Measurements from ENCODE around the gene RERE.

The RERE gene

DNA sequence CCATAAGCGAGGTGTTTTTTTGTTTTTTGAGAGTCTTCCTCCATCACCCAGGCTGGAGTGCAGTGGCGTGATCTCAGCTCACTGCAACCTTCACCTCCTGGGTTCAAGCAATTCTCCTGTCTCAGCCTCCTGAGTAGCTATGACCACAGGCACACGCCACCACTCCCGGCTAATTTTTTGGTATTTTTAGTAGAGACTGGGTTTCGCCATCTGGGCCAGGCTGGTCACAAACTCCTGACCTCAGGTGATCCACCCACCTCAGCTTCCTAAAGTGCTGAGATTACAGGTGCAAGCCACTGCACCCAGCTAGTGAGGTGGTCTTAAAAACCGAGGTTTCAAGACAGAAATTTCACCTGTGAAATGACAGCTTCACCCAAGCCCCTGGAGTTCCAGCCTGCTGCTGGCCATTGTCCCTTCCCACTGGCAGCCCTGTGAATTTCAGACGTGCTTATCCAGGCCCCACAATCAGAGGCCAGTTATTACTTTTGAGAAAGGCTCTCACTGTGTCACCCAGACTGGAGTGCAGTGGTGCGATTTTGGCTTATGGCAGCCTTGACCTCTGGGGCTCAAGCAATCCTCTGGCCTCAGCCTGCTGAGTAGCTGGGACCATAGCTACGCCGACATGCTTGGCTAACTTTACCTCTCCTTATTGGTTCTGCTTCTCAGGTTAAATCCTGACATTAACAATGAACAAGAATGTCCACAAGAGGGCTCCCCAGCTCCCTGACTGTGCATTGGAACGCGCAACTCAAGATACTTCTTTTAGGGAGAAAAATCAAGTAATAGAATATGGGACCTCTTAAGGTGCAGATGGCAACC, 41.7 kb upstream of the RERE start:
- Histone ChIP-seq H3K9me3 (ENCODE audit: control insufficient read depth, low read length) (no peaks in the 10 kb centered on the region), H3K27me3 (replicated peaks; ENCODE audit: control insufficient read depth, insufficient read depth, low read length, poor library complexity, severe bottlenecking) (no peaks in the 10 kb centered on the region), H3K4me3 (ENCODE audit: insufficient read depth, low read depth, low read length, poor library complexity, severe bottlenecking) (no peak overlapping the region), H3K4me1 (ENCODE audit: control insufficient read depth, insufficient read depth, low read length, poor library complexity, severe bottlenecking) (peaks cover 4% of the 10 kb centered on the region), H3K36me3 (ENCODE audit: control insufficient read depth, insufficient read depth, low read length) (peaks cover 46% of the 10 kb centered on the region), H3K27ac (ENCODE audit: insufficient read depth, low read length, poor library complexity, severe bottlenecking) (no peak overlapping the region)
- peak in 1 of 3 donors; percentile 15 for DNase-seq

- Histone ChIP-seq H3K27me3 (replicated peaks; ENCODE audit: control insufficient read depth, insufficient read depth, low read length, poor library complexity, severe bottlenecking) (no peaks in the 10 kb centered on the region), H3K36me3 (ENCODE audit: control insufficient read depth, insufficient read depth, low read length) (peaks cover 37% of the 10 kb centered on the region), H3K4me3 (ENCODE audit: insufficient read depth, low read depth, low read length, poor library complexity, severe bottlenecking) (no peak overlapping the region), H3K27ac (ENCODE audit: insufficient read depth, low read length, poor library complexity, severe bottlenecking) (no peak overlapping the region), H3K9me3 (ENCODE audit: control insufficient read depth, low read length) (no peaks in the 10 kb centered on the region), H3K4me1 (ENCODE audit: control insufficient read depth, insufficient read depth, low read length, poor library complexity, severe bottlenecking) (peaks cover 4% of the 10 kb centered on the region)
- no peak for DNase-seq
Observed at GRCh38 chr1:8858112-8858668, 40.8 kb upstream of the RERE start.

GRCh38 chr1:8856689-8857412, 39.4 kb upstream of the RERE start:
- no peak overlapping the region for H3K27ac ChIP-seq (ENCODE audit: insufficient read depth, low read length, poor library complexity, severe bottlenecking)
- no peak for DNase-seq
- peaks cover 4% of the 10 kb centered on the region for H3K4me1 ChIP-seq (ENCODE audit: control insufficient read depth, insufficient read depth, low read length, poor library complexity, severe bottlenecking)
- no peaks in the 10 kb centered on the region for H3K9me3 ChIP-seq (ENCODE audit: control insufficient read depth, low read length)
- no peak overlapping the region for H3K4me3 ChIP-seq (ENCODE audit: insufficient read depth, low read depth, low read length, poor library complexity, severe bottlenecking)
- H3K36me3 ChIP-seq (ENCODE audit: control insufficient read depth, insufficient read depth, low read length), result peaks cover 24% of the 10 kb centered on the region
- no peaks in the 10 kb centered on the region for H3K27me3 ChIP-seq (replicated peaks; ENCODE audit: control insufficient read depth, insufficient read depth, low read length, poor library complexity, severe bottlenecking)

DNA sequence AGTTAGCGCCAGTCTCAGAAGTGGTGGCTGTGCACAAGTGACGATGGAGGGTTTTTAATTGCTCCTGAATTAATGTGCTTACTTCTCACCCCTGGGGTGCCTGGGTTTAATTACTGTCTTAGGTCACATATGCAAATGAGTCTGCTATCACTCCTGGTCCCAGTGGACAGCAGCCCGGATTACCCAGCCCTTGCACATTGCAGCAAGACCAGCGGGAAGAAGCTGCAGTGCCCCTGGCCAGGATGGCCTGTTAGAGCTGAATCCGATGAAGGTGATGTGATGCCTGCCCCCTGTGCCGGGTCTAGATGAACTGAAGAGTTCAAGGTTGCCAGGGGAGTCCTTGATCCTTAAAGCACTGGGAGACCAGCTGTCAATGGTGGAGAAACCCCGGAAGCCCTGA, 36.8 kb upstream of the RERE start:
- Histone ChIP-seq H3K9me3 (ENCODE audit: control insufficient read depth, low read length) (no peaks in the 10 kb centered on the region), H3K4me1 (ENCODE audit: control insufficient read depth, insufficient read depth, low read length, poor library complexity, severe bottlenecking) (peaks cover 4% of the 10 kb centered on the region), H3K27ac (ENCODE audit: insufficient read depth, low read length, poor library complexity, severe bottlenecking) (no peak overlapping the region), H3K27me3 (replicated peaks; ENCODE audit: control insufficient read depth, insufficient read depth, low read length, poor library complexity, severe bottlenecking) (no peaks in the 10 kb centered on the region), H3K36me3 (ENCODE audit: control insufficient read depth, insufficient read depth, low read length) (peaks cover 4% of the 10 kb centered on the region), H3K4me3 (ENCODE audit: insufficient read depth, low read depth, low read length, poor library complexity, severe bottlenecking) (no peak overlapping the region)
- no peak for DNase-seq

- no peak for DNase-seq
- Histone ChIP-seq H3K9me3 (ENCODE audit: control insufficient read depth, low read length) (no peaks in the 10 kb centered on the region), H3K27me3 (replicated peaks; ENCODE audit: control insufficient read depth, insufficient read depth, low read length, poor library complexity, severe bottlenecking) (no peaks in the 10 kb centered on the region), H3K27ac (ENCODE audit: insufficient read depth, low read length, poor library complexity, severe bottlenecking) (no peak overlapping the region), H3K4me3 (ENCODE audit: insufficient read depth, low read depth, low read length, poor library complexity, severe bottlenecking) (no peak overlapping the region), H3K36me3 (ENCODE audit: control insufficient read depth, insufficient read depth, low read length) (no peaks in the 10 kb centered on the region), H3K4me1 (ENCODE audit: control insufficient read depth, insufficient read depth, low read length, poor library complexity, severe bottlenecking) (no peaks in the 10 kb centered on the region)
Observed at GRCh38 chr1:8851060-8851459, 33.6 kb upstream of the RERE start.

GRCh38 chr1:8848663-8849386, 31.4 kb upstream of the RERE start:
- Histone ChIP-seq H3K27me3 (replicated peaks; ENCODE audit: control insufficient read depth, insufficient read depth, low read length, poor library complexity, severe bottlenecking) (no peaks in the 10 kb centered on the region), H3K4me1 (ENCODE audit: control insufficient read depth, insufficient read depth, low read length, poor library complexity, severe bottlenecking) (no peaks in the 10 kb centered on the region), H3K9me3 (ENCODE audit: control insufficient read depth, low read length) (no peaks in the 10 kb centered on the region), H3K27ac (ENCODE audit: insufficient read depth, low read length, poor library complexity, severe bottlenecking) (no peak overlapping the region), H3K4me3 (ENCODE audit: insufficient read depth, low read depth, low read length, poor library complexity, severe bottlenecking) (no peak overlapping the region), H3K36me3 (ENCODE audit: control insufficient read depth, insufficient read depth, low read length) (no peaks in the 10 kb centered on the region)
- peak; percentile 34 to 56 (median 49) for DNase-seq

DNA sequence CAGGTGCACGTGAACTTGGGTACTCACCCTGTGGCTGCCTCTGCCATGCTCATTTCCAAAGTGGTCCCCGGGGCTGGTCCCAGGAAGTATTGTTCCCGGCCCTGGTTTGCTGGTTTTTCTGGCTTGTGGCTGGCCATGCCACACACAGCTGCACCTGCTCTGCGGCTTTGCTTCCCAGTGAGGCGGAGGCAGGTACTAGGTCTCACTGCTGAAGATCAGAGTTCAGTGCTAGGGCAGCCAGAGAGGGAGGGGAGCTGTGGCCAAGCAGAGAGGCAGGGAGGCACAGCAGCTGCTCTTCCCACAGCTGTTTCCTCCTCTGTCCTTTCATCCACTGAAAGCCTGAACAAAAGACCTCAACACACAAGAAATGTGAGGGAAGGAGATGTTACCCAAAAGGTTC, 30.6 kb upstream of the RERE start:
- Histone ChIP-seq H3K36me3 (ENCODE audit: control insufficient read depth, insufficient read depth, low read length) (no peaks in the 10 kb centered on the region), H3K27ac (ENCODE audit: insufficient read depth, low read length, poor library complexity, severe bottlenecking) (no peak overlapping the region)
- no peak for DNase-seq

DNA sequence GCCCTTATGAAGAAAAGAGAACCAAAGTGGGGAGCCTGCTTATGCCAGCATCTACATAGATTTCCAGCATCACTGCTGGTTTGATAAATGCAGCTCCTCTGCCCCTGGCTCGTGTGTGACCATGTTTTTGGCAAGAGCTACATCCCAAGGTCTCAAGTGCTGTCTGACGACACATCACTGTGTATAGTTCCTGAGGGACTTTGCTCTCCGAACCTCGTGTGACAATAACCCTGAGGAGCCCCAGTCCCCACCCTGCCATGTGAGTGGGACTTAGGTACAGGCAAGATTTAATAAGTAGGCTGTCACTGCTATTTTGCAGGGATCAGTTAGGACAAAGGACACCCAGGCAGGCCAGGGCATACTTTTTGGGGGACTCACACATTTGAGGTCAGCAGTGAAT, 28.8 kb upstream of the RERE start:
- no peaks in the 10 kb centered on the region for H3K4me1 ChIP-seq (ENCODE audit: control insufficient read depth, insufficient read depth, low read length, poor library complexity, severe bottlenecking)
- H3K4me3 ChIP-seq (ENCODE audit: insufficient read depth, low read depth, low read length, poor library complexity, severe bottlenecking), result no peak overlapping the region
- no peaks in the 10 kb centered on the region for H3K9me3 ChIP-seq (ENCODE audit: control insufficient read depth, low read length)
- H3K27me3 ChIP-seq (replicated peaks; ENCODE audit: control insufficient read depth, insufficient read depth, low read length, poor library complexity, severe bottlenecking), result no peaks in the 10 kb centered on the region
- DNase-seq, result no peak
- no peak overlapping the region for H3K27ac ChIP-seq (ENCODE audit: insufficient read depth, low read length, poor library complexity, severe bottlenecking)
- H3K36me3 ChIP-seq (ENCODE audit: control insufficient read depth, insufficient read depth, low read length), result no peaks in the 10 kb centered on the region

More for the DNA sequence above, 30.6 kb upstream of the RERE start:
- Histone ChIP-seq H3K4me3 (ENCODE audit: insufficient read depth, low read depth, low read length, poor library complexity, severe bottlenecking) (no peak overlapping the region), H3K9me3 (ENCODE audit: control insufficient read depth, low read length) (no peaks in the 10 kb centered on the region), H3K27me3 (replicated peaks; ENCODE audit: control insufficient read depth, insufficient read depth, low read length, poor library complexity, severe bottlenecking) (no peaks in the 10 kb centered on the region), H3K4me1 (ENCODE audit: control insufficient read depth, insufficient read depth, low read length, poor library complexity, severe bottlenecking) (no peaks in the 10 kb centered on the region)

- no peaks in the 10 kb centered on the region for H3K27me3 ChIP-seq (replicated peaks; ENCODE audit: control insufficient read depth, insufficient read depth, low read length, poor library complexity, severe bottlenecking)
- H3K9me3 ChIP-seq (ENCODE audit: control insufficient read depth, low read length), result no peaks in the 10 kb centered on the region
- H3K27ac ChIP-seq (ENCODE audit: insufficient read depth, low read length, poor library complexity, severe bottlenecking), result no peak overlapping the region
- no peaks in the 10 kb centered on the region for H3K4me1 ChIP-seq (ENCODE audit: control insufficient read depth, insufficient read depth, low read length, poor library complexity, severe bottlenecking)
- no peak overlapping the region for H3K4me3 ChIP-seq (ENCODE audit: insufficient read depth, low read depth, low read length, poor library complexity, severe bottlenecking)
- DNase-seq, result no peak
- no peaks in the 10 kb centered on the region for H3K36me3 ChIP-seq (ENCODE audit: control insufficient read depth, insufficient read depth, low read length)
Observed at GRCh38 chr1:8845104-8846097, 28.0 kb upstream of the RERE start.

All from effector memory CD4-positive, alpha-beta T cell (primary cell).